ENCODE measurements around the gene CISD2. TPM values are rescaled to one million over a fixed set of nuclear protein-coding genes. Genes with fewer than 3 reads are reported as not detected.

Gene CISD2
- total RNA-seq, 3 donors from 2014 or later (not counting 1 experiment from before 2014, with no cell fraction given): 11.2 to 13.8 (median 13.5) TPM

DNA sequence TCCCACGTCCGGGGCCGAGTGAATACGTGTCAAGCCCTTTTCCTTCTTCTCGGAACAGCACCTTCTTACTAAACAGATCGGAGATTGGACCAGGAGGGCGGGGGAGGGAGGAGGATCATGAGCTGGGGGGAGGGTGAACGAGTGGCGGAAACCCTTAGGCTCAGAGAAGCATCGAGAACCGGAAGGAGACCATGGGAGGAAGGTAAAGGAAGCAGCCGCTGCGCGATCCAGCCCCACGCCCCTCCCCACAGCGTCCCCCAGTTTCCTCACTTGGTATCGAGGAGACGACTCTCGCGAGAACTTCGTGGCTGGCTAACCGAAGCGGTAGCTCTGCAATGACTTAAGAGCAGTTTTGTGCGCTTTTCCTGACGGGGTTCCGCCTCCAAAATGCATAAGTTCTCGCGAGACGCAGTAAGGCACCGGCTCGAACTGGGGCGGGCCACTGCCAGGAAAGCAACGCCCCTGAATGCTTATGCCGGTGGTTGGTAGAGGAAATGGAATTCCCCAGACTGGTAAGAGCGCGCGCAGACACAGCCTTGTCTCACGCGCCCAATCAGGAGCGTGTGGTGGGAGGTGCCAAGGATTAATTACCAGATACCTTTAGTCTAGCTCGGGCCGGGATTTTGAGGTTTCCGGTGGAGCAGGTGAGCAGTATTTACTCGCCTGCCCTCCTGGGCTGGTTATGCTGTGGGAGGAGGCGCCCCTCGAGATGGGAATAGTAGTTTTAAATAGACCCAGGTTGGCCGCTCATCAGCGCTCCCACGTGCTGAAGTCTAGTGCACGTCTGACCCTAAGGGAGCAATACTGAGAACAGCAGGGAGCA is 40.9 kb upstream of the CISD2 start:
- H3K9me3 Mint-ChIP-seq: no peaks in the 10 kb centered on the region
- intact Hi-C loops (cut with micrococcal nuclease): loop anchor here (1.0 to 10.0 kb wide), 9 partner anchors 40 to 481 kb away; partner anchors contain the start of genes CISD2, MANBA, NFKB1 and SLC39A8
- H3K36me3 Mint-ChIP-seq: no peaks in the 10 kb centered on the region
- under 1% methylated on average over 47 of the region's 50 CpGs for WGBS (ENCODE audit: insufficient coverage)
- H3K4me1 ChIP-seq (ENCODE audit: control insufficient read depth, insufficient read depth, low read length): peaks cover 7% of the 10 kb centered on the region
- H3K27ac ChIP-seq (ENCODE audit: low read length): peak overlapping the region; percentile 99
- H3K4me3 ChIP-seq (ENCODE audit: low read length): peak overlapping the region; percentile 86
- ATAC-seq (peak; percentile 65 to 82 (median 71)), DNase-seq (peak; percentile 95 to 100)
- no peaks in the 10 kb centered on the region for H3K9me3 ChIP-seq (ENCODE audit: control insufficient read depth, insufficient read depth, low read length)
- H3K27me3 Mint-ChIP-seq (ENCODE audit: low read depth in 2 of 2): no peaks in the 10 kb centered on the region
- no peak overlapping the region for H3K27ac Mint-ChIP-seq
- H3K4me1 Mint-ChIP-seq: peaks cover 37 to 43% of the 10 kb centered on the region in 2 donors
- TF ChIP-seq, protein P1, sequence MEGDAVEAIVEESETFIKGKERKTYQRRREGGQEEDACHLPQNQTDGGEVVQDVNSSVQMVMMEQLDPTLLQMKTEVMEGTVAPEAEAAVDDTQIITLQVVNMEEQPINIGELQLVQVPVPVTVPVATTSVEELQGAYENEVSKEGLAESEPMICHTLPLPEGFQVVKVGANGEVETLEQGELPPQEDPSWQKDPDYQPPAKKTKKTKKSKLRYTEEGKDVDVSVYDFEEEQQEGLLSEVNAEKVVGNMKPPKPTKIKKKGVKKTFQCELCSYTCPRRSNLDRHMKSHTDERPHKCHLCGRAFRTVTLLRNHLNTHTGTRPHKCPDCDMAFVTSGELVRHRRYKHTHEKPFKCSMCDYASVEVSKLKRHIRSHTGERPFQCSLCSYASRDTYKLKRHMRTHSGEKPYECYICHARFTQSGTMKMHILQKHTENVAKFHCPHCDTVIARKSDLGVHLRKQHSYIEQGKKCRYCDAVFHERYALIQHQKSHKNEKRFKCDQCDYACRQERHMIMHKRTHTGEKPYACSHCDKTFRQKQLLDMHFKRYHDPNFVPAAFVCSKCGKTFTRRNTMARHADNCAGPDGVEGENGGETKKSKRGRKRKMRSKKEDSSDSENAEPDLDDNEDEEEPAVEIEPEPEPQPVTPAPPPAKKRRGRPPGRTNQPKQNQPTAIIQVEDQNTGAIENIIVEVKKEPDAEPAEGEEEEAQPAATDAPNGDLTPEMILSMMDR (IDR thresholded peaks at IDR 0.05): no peak
- H3K27me3 ChIP-seq (ENCODE audit: control insufficient read depth, insufficient read depth, low read length): no peaks in the 10 kb centered on the region
- no peak overlapping the region for H3K4me3 Mint-ChIP-seq
- H3K36me3 ChIP-seq (ENCODE audit: control insufficient read depth, insufficient read depth, low read length): peaks cover 10% of the 10 kb centered on the region

DNA sequence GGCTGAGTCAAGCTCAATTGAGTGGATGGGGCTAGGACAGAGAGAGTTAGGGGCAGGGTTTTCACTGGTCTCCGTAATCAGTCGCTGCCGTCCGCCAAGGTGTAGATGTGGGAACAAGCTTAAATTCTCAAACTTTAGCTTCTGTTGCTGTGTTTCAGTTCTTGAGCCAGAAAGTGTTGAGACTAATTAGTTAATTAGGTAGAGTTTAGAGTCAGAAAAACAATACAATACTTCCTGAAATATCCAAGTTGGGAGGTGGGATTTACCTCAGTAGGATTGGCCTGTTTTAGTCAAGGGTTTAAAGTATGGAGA is 40.3 kb upstream of the CISD2 start:
- Histone ChIP-seq H3K27ac (ENCODE audit: low read length) (peak overlapping the region; percentile 99), H3K9me3 (ENCODE audit: control insufficient read depth, insufficient read depth, low read length) (no peaks in the 10 kb centered on the region), H3K27me3 (ENCODE audit: control insufficient read depth, insufficient read depth, low read length) (no peaks in the 10 kb centered on the region), H3K36me3 (ENCODE audit: control insufficient read depth, insufficient read depth, low read length) (peaks cover 5% of the 10 kb centered on the region), H3K4me1 (ENCODE audit: control insufficient read depth, insufficient read depth, low read length) (peaks cover 7% of the 10 kb centered on the region), H3K4me3 (ENCODE audit: low read length) (peak overlapping the region; percentile 86)
- no peak overlapping the region for H3K4me3 Mint-ChIP-seq
- peaks cover 31 to 37% of the 10 kb centered on the region in 2 donors for H3K4me1 Mint-ChIP-seq
- DNase-seq: no peak
- H3K27ac Mint-ChIP-seq: no peak overlapping the region
- TF ChIP-seq, protein P1 (IDR thresholded peaks at IDR 0.05): no peak
- H3K36me3 Mint-ChIP-seq: no peaks in the 10 kb centered on the region
- no peaks in the 10 kb centered on the region for H3K27me3 Mint-ChIP-seq (ENCODE audit: low read depth in 2 of 2)
- no peak for ATAC-seq
- 0% methylated on average over 4 of the region's 4 CpGs for WGBS (ENCODE audit: insufficient coverage)
- H3K9me3 Mint-ChIP-seq: no peaks in the 10 kb centered on the region
- intact Hi-C loops (cut with micrococcal nuclease): loop anchor here (1.0 to 10.0 kb wide), 6 partner anchors 40 to 481 kb away; partner anchors contain the start of genes CISD2, SLC39A8 and SLC9B2

DNA sequence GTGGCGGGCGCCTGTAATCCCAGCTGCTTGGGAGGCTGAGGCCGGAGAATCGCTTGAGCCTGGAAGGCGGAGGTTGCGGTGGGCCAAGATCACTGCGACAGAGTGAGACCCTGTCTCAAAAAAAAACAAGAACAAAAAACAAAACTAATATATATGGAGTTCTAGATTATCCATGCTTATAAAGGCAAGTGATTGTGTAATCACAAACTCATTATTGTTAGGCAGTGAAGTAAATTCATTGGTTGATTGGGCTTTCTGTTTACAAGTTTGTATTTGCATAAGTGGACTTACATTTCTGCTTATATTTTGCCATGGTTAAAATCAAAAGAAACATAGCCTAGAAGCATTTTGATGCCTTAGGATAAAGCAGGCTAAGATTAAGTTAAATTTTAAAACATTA is 39.0 kb upstream of the CISD2 start:
- TF ChIP-seq, protein P1 (IDR thresholded peaks at IDR 0.05): no peak
- no peaks in the 10 kb centered on the region for H3K27me3 Mint-ChIP-seq (ENCODE audit: low read depth in 2 of 2)
- no peak overlapping the region for H3K4me3 ChIP-seq (ENCODE audit: low read length)
- no peaks in the 10 kb centered on the region for H3K9me3 Mint-ChIP-seq
- H3K9me3 ChIP-seq (ENCODE audit: control insufficient read depth, insufficient read depth, low read length): no peaks in the 10 kb centered on the region
- no peak overlapping the region for H3K27ac Mint-ChIP-seq
- ATAC-seq (no peak), DNase-seq (no peak)
- H3K4me1 Mint-ChIP-seq: peaks cover 25 to 27% of the 10 kb centered on the region in 2 donors
- no peaks in the 10 kb centered on the region for H3K36me3 Mint-ChIP-seq
- no peak overlapping the region for H3K27ac ChIP-seq (ENCODE audit: low read length)
- intact Hi-C loops (cut with micrococcal nuclease): loop anchor here (5.0 to 10.0 kb wide), 5 partner anchors 98 to 483 kb away; partner anchors contain the start of genes SLC39A8 and SLC9B2
- WGBS (ENCODE audit: insufficient coverage): 100% methylated on average over 4 of the region's 7 CpGs
- H3K4me3 Mint-ChIP-seq: no peak overlapping the region
- H3K27me3 ChIP-seq (ENCODE audit: control insufficient read depth, insufficient read depth, low read length): no peaks in the 10 kb centered on the region
- H3K4me1 ChIP-seq (ENCODE audit: control insufficient read depth, insufficient read depth, low read length): peaks cover 7% of the 10 kb centered on the region
- H3K36me3 ChIP-seq (ENCODE audit: control insufficient read depth, insufficient read depth, low read length): no peaks in the 10 kb centered on the region

Data from natural killer cell (primary cell).